K562 (cell line): Measurements from ENCODE around the gene CISTR. TPM values are rescaled to one million over a fixed set of nuclear protein-coding genes. Genes with fewer than 3 reads are reported as not detected.

Source experiments
- ATAC-seq: fragments of 200-7000 bp; cut with Tn5 transposase; 3 replicates; pipeline ENCODE4 v1.9.1; 2020; ENCODE audit warnings: moderate library complexity
- BruUV-seq: library from RNA; stranded (reverse); fragments of 400-500 nt; replicated peaks from 2 replicates; lab custom pipeline; 2021; lab: Mats Ljungman, UMichigan
- CTCF ChIA-PET: fragments of 300-600 bp; formaldehyde crosslinking; extraction: SDS; loops from one replicate; lab custom pipeline; 2021; ENCODE audit warnings: low intra/inter-chr PET ratio; lab: Yijun Ruan, JAX
- POLR2A ChIA-PET: fragments of 300-600, 350-650 bp; sonication (Branson Sonifier 250); formaldehyde crosslinking; extraction: SDS; loops from one replicate; lab custom pipeline; 2021; ENCODE audit warnings: antibody characterized with exemption, inconsistent platforms; lab: Yijun Ruan, JAX
- DNase-seq, 4 experiments: peaks; one replicate each; pipeline versions ENCODE4 v3.0.0 to v3.0.0-alpha.2; 2011 to 2018; ENCODE audit warnings: low spot score in 3 of 4, mixed read lengths in 3 of 4; ENCODE audit errors: extremely low read depth in 1 of 4
- FAIRE-seq: peaks from 2 replicates; lab custom pipeline; 2011; peaks lifted over from hg19 to GRCh38; lab: Jason Lieb, UNC
- H2AFZ ChIP-seq: 2 replicates; pipeline ENCODE4 v1.6.0; 2011; ENCODE audit warnings: low read depth, low read length, control low read depth, inconsistent platforms
- H3K27ac ChIP-seq: fragments of 200-600 bp; 3 replicates; pipeline ENCODE4 v1.8.0; 2011; ENCODE audit warnings: low read depth, mild to moderate bottlenecking, control low read depth, inconsistent platforms, low read length, moderate library complexity, mixed read lengths; ENCODE audit errors: extremely low read depth
- H3K27me3 ChIP-seq, 2 experiments: fragments of 300-600 bp in 1 of 2; 2 replicates in 1 of 2; 3 replicates in 1 of 2; pipeline versions ENCODE4 v1.6.0 to v1.8.0; 2011; ENCODE audit warnings: inconsistent platforms in 2 of 2, low read length in 2 of 2, mild to moderate bottlenecking in 1 of 2, mixed read lengths in 1 of 2, moderate library complexity in 1 of 2; ENCODE audit not compliant: control insufficient read depth in 2 of 2, insufficient read depth in 2 of 2
- H3K36me3 ChIP-seq: fragments of 300-600 bp; 3 replicates; pipeline ENCODE4 v1.8.0; 2011; ENCODE audit warnings: mild to moderate bottlenecking, low read length, inconsistent platforms; ENCODE audit not compliant: control insufficient read depth, insufficient read depth
- H3K4me1 ChIP-seq, 2 experiments: fragments of 200-600 bp in 1 of 2; replicated peaks in 1 of 2; 2 replicates in 1 of 2; 3 replicates in 1 of 2; pipeline versions ENCODE4 v1.5.1 to v1.8.0; 2011; ENCODE audit warnings: inconsistent platforms in 2 of 2, low read length in 2 of 2, mild to moderate bottlenecking in 1 of 2, mixed read lengths in 1 of 2, moderate library complexity in 1 of 2; ENCODE audit not compliant: control insufficient read depth in 2 of 2, insufficient read depth in 2 of 2
- H3K4me2 ChIP-seq: 2 replicates; pipeline ENCODE4 v1.6.1; 2011; ENCODE audit warnings: low read length, control low read depth, inconsistent platforms, mixed read lengths; ENCODE audit not compliant: insufficient read depth
- H3K4me3 ChIP-seq: fragments of 200-600 bp; sonication (generic), shearing (Covaris generic); 2 replicates; pipeline ENCODE4 v1.5.1; 2016; ENCODE audit warnings: control low read depth, inconsistent platforms
- H3K79me2 ChIP-seq: fragments of 200-600 bp; 3 replicates; pipeline ENCODE4 v1.8.0; 2011; ENCODE audit warnings: low read length, inconsistent platforms; ENCODE audit not compliant: control insufficient read depth, insufficient read depth
- H3K9ac ChIP-seq, 2 experiments: 2 replicates each; pipeline versions ENCODE4 v1.6.0 to v1.6.1; 2011; ENCODE audit warnings: low read depth in 2 of 2, low read length in 2 of 2, control low read depth in 1 of 2, inconsistent platforms in 1 of 2, mild to moderate bottlenecking in 1 of 2, mixed read lengths in 1 of 2; ENCODE audit not compliant: insufficient read depth in 1 of 2
- H3K9me1 ChIP-seq: one replicate; pipeline ENCODE4 v1.6.0; 2011; ENCODE audit warnings: inconsistent platforms, mild to moderate bottlenecking, low read length, moderate library complexity; ENCODE audit not compliant: control insufficient read depth, insufficient read depth
- H3K9me3 ChIP-seq: replicated peaks from 2 replicates; pipeline ENCODE4 v1.5.1; 2011; ENCODE audit warnings: low read depth, low read length, inconsistent platforms; ENCODE audit not compliant: control insufficient read depth, insufficient read depth
- H4K20me1 ChIP-seq: replicated peaks from 2 replicates; pipeline ENCODE4 v1.6.1; 2011; ENCODE audit warnings: low read length, inconsistent platforms, mixed read lengths; ENCODE audit not compliant: control insufficient read depth, insufficient read depth
- BHLHE40 ChIP-seq: IDR thresholded peaks from 2 replicates; pipeline ENCODE4 v1.6.1; 2011; ENCODE audit warnings: low read length, improper control_type of control experiment
- E2F6 ChIP-seq, 2 experiments: IDR thresholded peaks; 2 replicates each; pipeline ENCODE4 v1.6.1; 2011; ENCODE audit warnings: borderline replicate concordance in 1 of 2, control low read depth in 1 of 2, low read depth in 1 of 2, low read length in 1 of 2, mild to moderate bottlenecking in 1 of 2, mixed read lengths in 1 of 2, moderate library complexity in 1 of 2; ENCODE audit not compliant: insufficient read depth in 1 of 2, insufficient read length in 1 of 2, poor library complexity in 1 of 2, severe bottlenecking in 1 of 2; ENCODE audit errors: extremely low read depth in 1 of 2
- ELF2 ChIP-seq: fragments of 250-450 bp; sonication (Bioruptor Pico); IDR thresholded peaks from 2 replicates; pipeline ENCODE4 v1.5.0; 2021; ENCODE audit warnings: mild to moderate bottlenecking
- FOXA1 ChIP-seq: fragments of 450-650 bp; IDR thresholded peaks from 2 replicates; pipeline ENCODE4 v1.6.1; 2016; ENCODE audit warnings: mild to moderate bottlenecking, borderline replicate concordance
- HMGN3 ChIP-seq: IDR thresholded peaks from 2 replicates; pipeline ENCODE4 v1.6.1; 2011; ENCODE audit warnings: borderline replicate concordance, low read depth, mild to moderate bottlenecking, mixed read lengths, low read length; ENCODE audit not compliant: insufficient read length; ENCODE audit errors: extremely low read depth
- IRF2 ChIP-seq: sonication (generic); formaldehyde crosslinking; IDR thresholded peaks from 2 replicates; pipeline ENCODE4 v1.8.1; 2022; ENCODE audit warnings: mild to moderate bottlenecking, missing genetic modification reagents
- MTA3 ChIP-seq: fragments of 450-650 bp; formaldehyde crosslinking; IDR thresholded peaks from 2 replicates; pipeline ENCODE4 v1.6.1; 2017; ENCODE audit warnings: mild to moderate bottlenecking, borderline replicate concordance
- MXD1 ChIP-seq: fragments of 250-450 bp; sonication (Bioruptor Pico); IDR thresholded peaks from 2 replicates; pipeline ENCODE4 v1.8.0; 2021; ENCODE audit warnings: borderline replicate concordance, mild to moderate bottlenecking, moderate library complexity; ENCODE audit not compliant: poor library complexity, severe bottlenecking
- PHTF2 ChIP-seq: fragments of 250-450 bp; sonication (Bioruptor Pico); IDR thresholded peaks from 2 replicates; pipeline ENCODE4 v1.5.0; 2021; ENCODE audit warnings: mild to moderate bottlenecking
- RAD21 ChIP-seq, 2 experiments: fragments of 250-450 bp in 1 of 2; fragments of 450-650 bp in 1 of 2; sonication (Bioruptor Pico) in 1 of 2; formaldehyde crosslinking in 1 of 2; IDR thresholded peaks in 1 of 2; conservative IDR thresholded peaks in 1 of 2; 2 replicates each; pipeline versions ENCODE4 v1.4.0 to v1.8.0; 2020 to 2022; ENCODE audit warnings: mild to moderate bottlenecking in 2 of 2, moderate library complexity in 1 of 2
- RB1 ChIP-seq: fragments of 450-650 bp; IDR thresholded peaks from 2 replicates; pipeline ENCODE4 v1.6.1; 2017; ENCODE audit warnings: low read depth, mild to moderate bottlenecking
- RBM17 ChIP-seq: fragments of 200-400 bp; formaldehyde crosslinking; IDR thresholded peaks from 2 replicates; pipeline ENCODE4 v1.6.1; 2017; ENCODE audit warnings: low read depth, mild to moderate bottlenecking, low read length, borderline replicate concordance
- SIN3B ChIP-seq: fragments of 450-650 bp; IDR thresholded peaks from 2 replicates; pipeline ENCODE4 v1.6.1; 2017; ENCODE audit warnings: low read depth, mild to moderate bottlenecking, moderate library complexity
- SMAD3 ChIP-seq: fragments of 450-650 bp; formaldehyde crosslinking; conservative IDR thresholded peaks from 2 replicates; pipeline ENCODE4 v1.4.0; 2020; ENCODE audit warnings: mild to moderate bottlenecking
- UBTF ChIP-seq, 2 experiments: IDR thresholded peaks; 2 replicates each; pipeline ENCODE4 v1.6.1; 2012; ENCODE audit warnings: improper control_type of control experiment in 2 of 2, low read depth in 2 of 2, low read length in 2 of 2, borderline replicate concordance in 1 of 2
- ZNF764 ChIP-seq: fragments of 250-450 bp; sonication (Bioruptor Pico); IDR thresholded peaks from 2 replicates; pipeline ENCODE4 v1.4.0; 2020; ENCODE audit warnings: low read depth, mild to moderate bottlenecking, moderate library complexity
- WGBS: fragments of 100-300 bp; shearing (Covaris generic); methylation state at CpG from one replicate; pipeline ENCODE4 v1.1.6; 2016; ENCODE audit warnings: low coverage, mixed read lengths; ENCODE audit not compliant: insufficient coverage; ENCODE audit errors: missing lambda C conversion rate; 5-methylcytosine and 5-hydroxymethylcytosine counted together
- in situ Hi-C: fragments of 300-500 bp; cut with MboI; formaldehyde crosslinking; loops from 4 replicates; pipeline ENCODE4 v1.15.0; 2018; ENCODE audit warnings: inconsistent platforms, mixed read lengths
- intact Hi-C: fragments of 100-400 bp; cut with micrococcal nuclease; formaldehyde crosslinking; loops from 2 replicates; pipeline ENCODE4 v1.14.2; 2022
- polyA plus RNA-seq, 8 experiments: library from polyadenylated mRNA; depleted of rRNA in 4 of 8; stranded (reverse) in 5 of 8; unstranded in 3 of 8; fragments of >200 nt; fragmentation: Nextera tagmentation in 2 of 8; fragmentation: Illumina TruSeq in 1 of 8; extraction: Ambion mirVana in 2 of 8; extraction: Trizol in 1 of 8; gene quantifications; 2 replicates each; pipeline versions ENCODE4 v1.2.1 to v1.2.3, GENCODE V29; 2011 to 2014; ENCODE audit warnings: inconsistent platforms in 1 of 8, missing spikeins in 1 of 8
- total RNA-seq, 7 experiments: library from RNA; depleted of rRNA in 6 of 7; stranded (reverse); fragments of >200 nt in 6 of 7; fragmentation: Illumina TruSeq in 2 of 7; extraction: Trizol in 2 of 7; gene quantifications; 2 replicates each; pipeline versions ENCODE4 v1.2.1 to v1.2.3, GENCODE V29; 2011 to 2021; ENCODE audit warnings: low replicate concordance in 1 of 7

CISTR gene
- total and polyA plus RNA-seq, 9 of the 15 experiments (the other 6 are each of a cell fraction or from before 2014, with no cell fraction given): not detected

GRCh38 chr12:53746592-53747092, 5.1 kb downstream of the CISTR start (continued):
- TF ChIP-seq BHLHE40 (peak; percentile 25; the same call in 1 of the 2 replicates), RAD21 (CRISPR knock-in tag; conservative IDR thresholded peaks at IDR 0.05 in 1 of 2, IDR thresholded peaks at IDR 0.05 in 1 of 2) (peak; percentile 91 to 96), RB1 (peak; percentile 93)

GRCh38 chr12:53744751-53745150, 7.0 kb downstream of the CISTR start:
- peaks cover 0 to under 1% of the 10 kb centered on the region in 2 experiments; a peak in 2 of 5 replicates for H3K4me1 ChIP-seq
- ChIA-PET POLR2A (interaction anchor here (0.7 to 3.4 kb wide), 3 partner anchors 43 to 86 kb away, joined by 3 to 15 read pairs (median 3); no protein-coding TSS in a partner anchor), CTCF (interaction anchor here (10.6 kb wide), 1 partner anchor 40 kb away, joined by 252 read pairs; no protein-coding TSS in a partner anchor)
- H4K20me1 ChIP-seq: no peaks in the 10 kb centered on the region; the same call in 1 of the 2 replicates
- no peak overlapping the region for H3K4me2 ChIP-seq
- H3K9me3 ChIP-seq: no peaks in the 10 kb centered on the region
- intact Hi-C loops: no loop called here
- no peak overlapping the region for H3K4me3 ChIP-seq
- H2AFZ ChIP-seq: no peak overlapping the region
- no peaks in the 10 kb centered on the region for H3K36me3 ChIP-seq
- no peaks in the 10 kb centered on the region for H3K79me2 ChIP-seq
- no peaks in the 10 kb centered on the region for H3K9me1 ChIP-seq
- no peak for FAIRE-seq
- no peak overlapping the region for H3K27ac ChIP-seq
- WGBS: 0% methylated on average over 6 of the region's 6 CpGs
- no peak for ATAC-seq
- DNase-seq: no peak
- peaks cover 33 to 80% of the 10 kb centered on the region in 2 experiments for H3K27me3 ChIP-seq
- H3K9ac ChIP-seq: no peak overlapping the region
- in situ Hi-C loops: loop anchor here (5.0 kb wide), 1 partner anchor 42 kb away; no protein-coding TSS in a partner anchor
- no TSS peak for BruUV-seq
- no peak for TF ChIP-seq E2F6 (IDR thresholded peaks at IDR 0.05; ENCODE audit: borderline replicate concordance in 1 of 2, extremely low read depth in 1 of 2, insufficient read depth in 1 of 2, insufficient read length in 1 of 2, low read depth in 1 of 2, low read length in 1 of 2, poor library complexity in 1 of 2, severe bottlenecking in 1 of 2)
- no peak for TF ChIP-seq SMAD3 (CRISPR knock-in tag)
- no peak for TF ChIP-seq RBM17
- no peak for TF ChIP-seq HMGN3
- TF ChIP-seq SIN3B: no peak
- TF ChIP-seq ZNF764 (CRISPR knock-in tag): no peak
- no peak for TF ChIP-seq MTA3
- no peak for TF ChIP-seq ELF2
- TF ChIP-seq UBTF (IDR thresholded peaks at IDR 0.05; ENCODE audit: borderline replicate concordance in 1 of 2, low read depth in 2 of 2, low read length in 2 of 2): no peak
- TF ChIP-seq IRF2 (CRISPR knock-in tag): no peak
- no peak for TF ChIP-seq FOXA1
- no peak for TF ChIP-seq MXD1 (CRISPR knock-in tag)
- TF ChIP-seq PHTF2 (CRISPR knock-in tag): no peak
